Fibroblast of lung (primary cell): ENCODE results near the gene CYP4F3. TPM values are rescaled to one million over a fixed set of nuclear protein-coding genes. Genes with fewer than 3 reads are reported as not detected.

ENCODE experiments used
- DNase-seq, 2 donors: peaks; one replicate each; pipeline versions ENCODE4 v3.0.0 to v3.0.0-alpha.2; 2010; ENCODE audit warnings: low read depth in 2 of 2
- H2AFZ ChIP-seq: 2 replicates; pipeline ENCODE4 v1.5.1; 2012; ENCODE audit warnings: low read length, control low read depth, inconsistent platforms
- H3K27ac ChIP-seq: 2 replicates; pipeline ENCODE4 v1.5.1; 2011; ENCODE audit warnings: low read length, control low read depth; ENCODE audit not compliant: insufficient read depth
- H3K27me3 ChIP-seq: 2 replicates; pipeline ENCODE4 v1.5.1; 2011; ENCODE audit warnings: mild to moderate bottlenecking, low read length; ENCODE audit not compliant: control insufficient read depth, insufficient read depth
- H3K36me3 ChIP-seq: 2 replicates; pipeline ENCODE4 v1.5.1; 2011; ENCODE audit warnings: low read length; ENCODE audit not compliant: control insufficient read depth, insufficient read depth
- H3K4me1 ChIP-seq: 2 replicates; pipeline ENCODE4 v1.5.1; 2011; ENCODE audit warnings: low read length; ENCODE audit not compliant: control insufficient read depth, insufficient read depth; ENCODE audit errors: extremely low read depth
- H3K4me2 ChIP-seq: 2 replicates; pipeline ENCODE4 v1.5.1; 2011; ENCODE audit warnings: low read length, control low read depth; ENCODE audit not compliant: insufficient read depth; ENCODE audit errors: extremely low read depth
- H3K4me3 ChIP-seq, 4 experiments: fragments of 200-600 bp in 1 of 4; sonication (generic) in 1 of 4; replicated peaks in 1 of 4; 2 replicates each; pipeline ENCODE4 v1.5.1; 2011 to 2016; ENCODE audit warnings: low read length in 4 of 4, low read depth in 3 of 4, mild to moderate bottlenecking in 3 of 4, control low read depth in 2 of 4, inconsistent platforms in 1 of 4, mixed read lengths in 1 of 4; ENCODE audit not compliant: insufficient read depth in 1 of 4; ENCODE audit errors: control extremely low read depth in 1 of 4
- H3K79me2 ChIP-seq: 2 replicates; pipeline ENCODE4 v1.5.1; 2012; ENCODE audit warnings: mild to moderate bottlenecking, low read length, inconsistent platforms; ENCODE audit not compliant: control insufficient read depth, insufficient read depth
- H3K9ac ChIP-seq: 2 replicates; pipeline ENCODE4 v1.5.1; 2011; ENCODE audit warnings: mild to moderate bottlenecking, low read length, control low read depth; ENCODE audit not compliant: insufficient read depth
- H3K9me3 ChIP-seq: 2 replicates; pipeline ENCODE4 v1.5.1; 2012; ENCODE audit warnings: low read depth, low read length; ENCODE audit not compliant: control insufficient read depth, insufficient read depth
- H4K20me1 ChIP-seq: 2 replicates; pipeline ENCODE4 v1.5.1; 2011; ENCODE audit warnings: low read length; ENCODE audit not compliant: control insufficient read depth, insufficient read depth; ENCODE audit errors: extremely low read depth
- EZH2 ChIP-seq: IDR thresholded peaks from 2 replicates; pipeline ENCODE4 v1.5.1; 2012; ENCODE audit warnings: low read length, control low read depth, mild to moderate bottlenecking; ENCODE audit errors: missing control alignments
- polyA plus RNA-seq, 2 donors: library from polyadenylated mRNA; depleted of rRNA in 1 of 2; stranded (reverse) in 1 of 2; unstranded in 1 of 2; fragments of >200 nt; gene quantifications; 2 replicates each; pipeline ENCODE4 v1.2.1, GENCODE V29; 2011 to 2012; ENCODE audit warnings: missing spikeins in 1 of 2
- total RNA-seq: library from RNA; depleted of rRNA; stranded (reverse); fragments of >200 nt; gene quantifications from 2 replicates; pipeline ENCODE4 v1.2.1, GENCODE V29; 2014
- TF ChIP-seq, protein P1 (sequence below), 2 donors: IDR thresholded peaks in 1 of 2; conservative IDR thresholded peaks in 1 of 2; 1 replicate in 1 of 2; 2 replicates in 1 of 2; pipeline ENCODE4 v1.5.1; 2011 to 2012; ENCODE audit warnings: low read length in 2 of 2, control low read depth in 1 of 2, inconsistent platforms in 1 of 2, low read depth in 1 of 2, mild to moderate bottlenecking in 1 of 2

The CYP4F3 gene
- total and polyA plus RNA-seq, 2 donors (not counting 1 experiment from before 2014, with no cell fraction given): not detected

DNA sequence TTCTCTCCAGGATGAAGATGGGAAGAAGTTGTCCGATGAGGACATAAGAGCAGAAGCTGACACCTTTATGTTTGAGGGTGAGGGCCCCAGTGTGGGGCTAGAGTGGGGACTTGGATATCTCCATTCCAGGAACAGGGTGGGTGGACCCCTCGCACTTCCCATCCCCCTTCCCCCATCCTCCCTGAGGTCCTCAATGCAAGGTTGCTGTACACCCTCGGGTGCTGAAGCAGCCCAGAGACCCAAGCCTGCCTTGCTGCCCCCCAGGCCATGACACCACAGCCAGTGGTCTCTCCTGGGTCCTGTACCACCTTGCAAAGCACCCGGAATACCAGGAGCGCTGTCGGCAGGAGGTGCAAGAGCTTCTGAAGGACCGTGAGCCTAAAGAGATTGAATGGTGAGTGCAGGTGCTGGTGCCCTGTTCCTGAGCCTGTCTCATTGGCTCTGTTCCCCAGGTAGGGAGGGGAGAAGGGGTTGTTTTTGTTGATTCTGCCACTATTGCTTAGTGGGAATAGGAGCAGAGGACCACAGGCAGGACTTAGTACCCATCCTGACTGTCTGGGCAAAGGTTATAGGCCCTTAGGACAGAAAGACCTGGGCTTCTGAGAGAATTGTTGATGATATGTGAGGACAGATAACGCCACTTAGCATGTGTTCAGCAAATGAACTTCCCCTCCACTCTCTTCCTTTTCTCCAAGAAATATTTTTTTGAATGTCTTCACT lies 12.0 kb downstream of the CYP4F3 start:
- no peak for TF ChIP-seq EZH2
- TF ChIP-seq, protein P1, sequence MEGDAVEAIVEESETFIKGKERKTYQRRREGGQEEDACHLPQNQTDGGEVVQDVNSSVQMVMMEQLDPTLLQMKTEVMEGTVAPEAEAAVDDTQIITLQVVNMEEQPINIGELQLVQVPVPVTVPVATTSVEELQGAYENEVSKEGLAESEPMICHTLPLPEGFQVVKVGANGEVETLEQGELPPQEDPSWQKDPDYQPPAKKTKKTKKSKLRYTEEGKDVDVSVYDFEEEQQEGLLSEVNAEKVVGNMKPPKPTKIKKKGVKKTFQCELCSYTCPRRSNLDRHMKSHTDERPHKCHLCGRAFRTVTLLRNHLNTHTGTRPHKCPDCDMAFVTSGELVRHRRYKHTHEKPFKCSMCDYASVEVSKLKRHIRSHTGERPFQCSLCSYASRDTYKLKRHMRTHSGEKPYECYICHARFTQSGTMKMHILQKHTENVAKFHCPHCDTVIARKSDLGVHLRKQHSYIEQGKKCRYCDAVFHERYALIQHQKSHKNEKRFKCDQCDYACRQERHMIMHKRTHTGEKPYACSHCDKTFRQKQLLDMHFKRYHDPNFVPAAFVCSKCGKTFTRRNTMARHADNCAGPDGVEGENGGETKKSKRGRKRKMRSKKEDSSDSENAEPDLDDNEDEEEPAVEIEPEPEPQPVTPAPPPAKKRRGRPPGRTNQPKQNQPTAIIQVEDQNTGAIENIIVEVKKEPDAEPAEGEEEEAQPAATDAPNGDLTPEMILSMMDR (conservative IDR thresholded peaks at IDR 0.05 in 1 of 2, IDR thresholded peaks at IDR 0.05 in 1 of 2; ENCODE audit: low read depth in 1 of 2, low read length in 2 of 2): no peak
- Histone ChIP-seq H3K27ac (no peak overlapping the region), H3K79me2 (no peaks in the 10 kb centered on the region), H3K4me1 (no peaks in the 10 kb centered on the region), H4K20me1 (no peaks in the 10 kb centered on the region), H3K36me3 (no peaks in the 10 kb centered on the region), H3K27me3 (no peaks in the 10 kb centered on the region), H3K4me2 (no peak overlapping the region), H3K4me3 (no peak overlapping the region), H2AFZ (no peak overlapping the region), H3K9me3 (no peaks in the 10 kb centered on the region), H3K9ac (no peak overlapping the region)
- no peak for DNase-seq

DNA sequence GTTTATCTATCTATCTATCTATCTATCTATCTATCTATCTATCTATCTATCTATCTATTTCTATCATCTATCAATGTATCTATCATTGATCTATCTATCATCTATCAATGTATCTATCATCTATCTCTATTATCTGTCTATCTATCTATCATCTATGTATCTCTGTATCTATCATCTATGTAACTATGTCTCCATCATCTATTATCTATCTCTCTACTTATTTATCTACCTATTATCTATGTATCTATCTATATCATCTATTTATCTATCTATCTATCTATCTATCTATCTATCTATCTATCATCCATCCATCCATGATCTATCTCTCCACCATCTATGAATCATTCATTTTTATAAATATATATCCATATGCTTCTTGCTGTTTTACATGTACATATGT lies 15.8 kb downstream of the CYP4F3 start:
- Histone ChIP-seq H3K36me3 (no peaks in the 10 kb centered on the region), H3K4me3 (no peak overlapping the region), H4K20me1 (no peaks in the 10 kb centered on the region), H3K4me1 (no peaks in the 10 kb centered on the region), H3K27ac (no peak overlapping the region), H2AFZ (no peak overlapping the region), H3K4me2 (no peak overlapping the region), H3K9me3 (no peaks in the 10 kb centered on the region), H3K9ac (no peak overlapping the region), H3K27me3 (no peaks in the 10 kb centered on the region), H3K79me2 (no peaks in the 10 kb centered on the region)
- no peak for TF ChIP-seq EZH2
- TF ChIP-seq, protein P1 (conservative IDR thresholded peaks at IDR 0.05 in 1 of 2, IDR thresholded peaks at IDR 0.05 in 1 of 2; ENCODE audit: low read depth in 1 of 2, low read length in 2 of 2): no peak
- DNase-seq: no peak

DNA sequence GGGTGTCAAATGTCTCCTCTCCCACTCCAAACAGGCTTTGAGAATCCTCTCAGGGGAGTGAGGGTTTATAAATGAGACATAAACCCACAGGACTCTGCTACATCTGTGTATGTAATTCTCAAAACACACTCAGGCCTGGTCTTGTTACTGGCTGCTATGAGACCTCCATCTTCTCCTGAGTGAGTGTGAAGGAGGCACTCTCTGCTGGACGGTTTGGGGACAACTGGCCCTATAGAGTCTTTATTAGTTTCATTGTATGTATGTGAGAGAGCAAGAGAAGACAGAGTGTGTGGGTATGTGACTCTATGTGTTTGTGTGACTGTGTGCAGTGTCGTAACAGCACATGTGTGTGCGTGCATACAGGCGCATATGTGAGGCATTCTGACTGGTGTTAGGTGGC lies 22.6 kb downstream of the CYP4F3 start:
- TF ChIP-seq EZH2: no peak
- Histone ChIP-seq H3K9ac (no peak overlapping the region), H3K79me2 (no peaks in the 10 kb centered on the region), H4K20me1 (no peaks in the 10 kb centered on the region), H3K27me3 (no peaks in the 10 kb centered on the region), H3K27ac (no peak overlapping the region), H3K4me1 (no peaks in the 10 kb centered on the region), H3K36me3 (no peaks in the 10 kb centered on the region), H2AFZ (no peak overlapping the region), H3K4me2 (no peak overlapping the region), H3K9me3 (no peaks in the 10 kb centered on the region), H3K4me3 (no peak overlapping the region)
- DNase-seq: no peak
